Measurements from ENCODE around the gene SMIM30.

Gene SMIM30

GRCh38 chr7:113143486-113144257 lies 25.3 kb upstream of the SMIM30 start:
- TF ChIP-seq CTCF (IDR thresholded peaks at IDR 0.05; ENCODE audit: control insufficient read depth, extremely low read depth, insufficient read depth) = no peak
- DNase-seq (ENCODE audit: low read depth) = no peak

GRCh38 chr7:113142385-113143119 lies 24.2 kb upstream of the SMIM30 start:
- no peak for TF ChIP-seq CTCF (IDR thresholded peaks at IDR 0.05; ENCODE audit: control insufficient read depth, extremely low read depth, insufficient read depth)
- no peak overlapping the region for H3K4me3 ChIP-seq (ENCODE audit: low read depth, low read length)
- no peak for DNase-seq (ENCODE audit: low read depth)

More at GRCh38 chr7:113143486-113144257, 25.3 kb upstream of the SMIM30 start:
- no peak overlapping the region for H3K4me3 ChIP-seq (ENCODE audit: low read depth, low read length)

- no peak overlapping the region for H3K4me3 ChIP-seq (ENCODE audit: low read depth, low read length)
Measured at GRCh38 chr7:113141803-113142202, 23.4 kb upstream of the SMIM30 start.

GRCh38 chr7:113140956-113141355 lies 22.6 kb upstream of the SMIM30 start:
- TF ChIP-seq CTCF (IDR thresholded peaks at IDR 0.05; ENCODE audit: control insufficient read depth, extremely low read depth, insufficient read depth) = no peak
- H3K4me3 ChIP-seq (ENCODE audit: low read depth, low read length) = no peak overlapping the region
- no peak for DNase-seq (ENCODE audit: low read depth)

More at GRCh38 chr7:113141803-113142202, 23.4 kb upstream of the SMIM30 start:
- no peak for DNase-seq (ENCODE audit: low read depth)
- TF ChIP-seq CTCF (IDR thresholded peaks at IDR 0.05; ENCODE audit: control insufficient read depth, extremely low read depth, insufficient read depth) = no peak

GRCh38 chr7:113137241-113137640 lies 18.9 kb upstream of the SMIM30 start:
- TF ChIP-seq CTCF (IDR thresholded peaks at IDR 0.05; ENCODE audit: control insufficient read depth, extremely low read depth, insufficient read depth) = no peak
- DNase-seq (ENCODE audit: low read depth) = no peak
- H3K4me3 ChIP-seq (ENCODE audit: low read depth, low read length) = no peak overlapping the region

- DNase-seq (ENCODE audit: low read depth) = no peak
- H3K4me3 ChIP-seq (ENCODE audit: low read depth, low read length) = no peak overlapping the region
- no peak for TF ChIP-seq CTCF (IDR thresholded peaks at IDR 0.05; ENCODE audit: control insufficient read depth, extremely low read depth, insufficient read depth)
Measured at GRCh38 chr7:113134025-113134424, 15.7 kb upstream of the SMIM30 start.

Data from LNCaP clone FGC (cell line).